A549 (cell line): ENCODE data around the gene CREB1.
"Not testable (repeated sequence)": the region's sequence is repeated elsewhere in the genome, so short reads cannot be mapped to it uniquely, and the experiment has no call there.

Experiments used
- CEBPB ChIP-seq, 2 experiments: fragments of >200 bp in 1 of 2; sonication (Bioruptor Twin) in 1 of 2; formaldehyde crosslinking in 1 of 2; IDR thresholded peaks; 2 replicates each; pipeline ENCODE4 v1.6.1; 2012 to 2016
- CHD2 ChIP-seq: fragments of 150-350 bp; IDR thresholded peaks from 2 replicates; pipeline ENCODE4 v1.6.1; 2014; ENCODE audit warnings: low read length; ENCODE audit not compliant: partially characterized antibody
- CTCF ChIP-seq: fragments of >200 bp; sonication (Bioruptor Twin); formaldehyde crosslinking; IDR thresholded peaks from 3 replicates; pipeline ENCODE4 v1.5.1; 2016
- EHMT2 ChIP-seq: fragments of 200-600 bp; sonication (generic); IDR thresholded peaks from 2 replicates; pipeline ENCODE4 v1.6.1; 2016; ENCODE audit warnings: antibody characterized with exemption, low read depth, mild to moderate bottlenecking, moderate library complexity
- EP300 ChIP-seq, 2 experiments: fragments of >200 bp; sonication (Bioruptor Twin); formaldehyde crosslinking; IDR thresholded peaks; 2 replicates in 1 of 2; 3 replicates in 1 of 2; pipeline ENCODE4 v1.6.1; 2016 to 2017
- ESRRA ChIP-seq: fragments of 150-350 bp; IDR thresholded peaks from 2 replicates; pipeline ENCODE4 v1.6.1; 2014; ENCODE audit warnings: mild to moderate bottlenecking, low read length, borderline replicate concordance
- JUN ChIP-seq, 2 experiments: fragments of >200 bp; sonication (Bioruptor Twin); formaldehyde crosslinking; IDR thresholded peaks; 2 replicates in 1 of 2; 3 replicates in 1 of 2; pipeline ENCODE4 v1.6.1; 2016 to 2017
- MAFK ChIP-seq: fragments of 450-650 bp; IDR thresholded peaks from 2 replicates; pipeline ENCODE4 v1.6.1; 2014; ENCODE audit not compliant: partially characterized antibody
- POLR2A ChIP-seq: IDR thresholded peaks from 2 replicates; pipeline ENCODE4 v1.6.1; 2012; ENCODE audit warnings: mild to moderate bottlenecking, low read length
- RAD21 ChIP-seq, 2 experiments: fragments of >200 bp in 1 of 2; sonication (Bioruptor Twin) in 1 of 2; formaldehyde crosslinking in 1 of 2; IDR thresholded peaks in 1 of 2; conservative IDR thresholded peaks in 1 of 2; 2 replicates in 1 of 2; 3 replicates in 1 of 2; pipeline ENCODE4 v1.6.1; 2012 to 2018; ENCODE audit warnings: inconsistent platforms in 1 of 2
- RCOR1 ChIP-seq: fragments of 150-350 bp; IDR thresholded peaks from 2 replicates; pipeline ENCODE4 v1.6.1; 2014; ENCODE audit warnings: antibody characterized with exemption, low read length, low read depth
- SMC3 ChIP-seq: fragments of >200 bp; sonication (Bioruptor Twin); formaldehyde crosslinking; IDR thresholded peaks from 3 replicates; pipeline ENCODE4 v1.6.1; 2018; ENCODE audit warnings: inconsistent platforms
- TP53 ChIP-seq: fragments of 250-450 bp; sonication (Bioruptor Pico); IDR thresholded peaks from 2 replicates; pipeline ENCODE4 v1.5.0; 2021; ENCODE audit warnings: mild to moderate bottlenecking, moderate library complexity

GRCh38 chr2:207646582-207646981 lies 116.8 kb downstream of the CREB1 start:
- TF ChIP-seq JUN (IDR thresholded peaks at IDR 0.05); RAD21 (conservative IDR thresholded peaks at IDR 0.05 in 1 of 2, IDR thresholded peaks at IDR 0.05 in 1 of 2); MAFK; CTCF; CHD2; RCOR1; EP300 (IDR thresholded peaks at IDR 0.05); TP53 (CRISPR knock-in tag); POLR2A; CEBPB (IDR thresholded peaks at IDR 0.05); SMC3; ESRRA; EHMT2: not testable (repeated sequence)
